KMS-11 (cell line): ENCODE measurements around the gene METTL24.

Experiments
- H2AFZ ChIP-seq: fragments of 200-600 bp; sonication (generic); 2 replicates; pipeline ENCODE4 v1.6.1; 2016; ENCODE audit warnings: antibody characterized with exemption, mixed run types, low read depth
- H3K27ac ChIP-seq: fragments of 200-600 bp; sonication (generic); 2 replicates; pipeline ENCODE4 v1.6.1; 2016; ENCODE audit warnings: mild to moderate bottlenecking, mixed run types
- H3K27me3 ChIP-seq: fragments of 200-600 bp; sonication (generic); 2 replicates; pipeline ENCODE4 v1.6.1; 2017; ENCODE audit warnings: mild to moderate bottlenecking, low read depth, mixed run types, moderate library complexity; ENCODE audit not compliant: insufficient read depth
- H3K36me3 ChIP-seq: fragments of 200-600 bp; sonication (generic); 2 replicates; pipeline ENCODE4 v1.6.1; 2017; ENCODE audit warnings: mild to moderate bottlenecking, mixed run types; ENCODE audit not compliant: insufficient read depth
- H3K4me1 ChIP-seq: fragments of 200-600 bp; sonication (generic); 2 replicates; pipeline ENCODE4 v1.6.1; 2016; ENCODE audit warnings: mild to moderate bottlenecking, low read depth, mixed run types; ENCODE audit not compliant: poor library complexity, severe bottlenecking
- H3K4me2 ChIP-seq: fragments of 200-600 bp; sonication (generic); 2 replicates; pipeline ENCODE4 v1.7.0; 2016; ENCODE audit warnings: mild to moderate bottlenecking, mixed run types
- H3K4me3 ChIP-seq: fragments of 200-600 bp; sonication (generic); IDR thresholded peaks from 2 replicates; pipeline ENCODE4 v1.6.1; 2017; ENCODE audit warnings: low read depth, low read length, mixed read lengths; ENCODE audit not compliant: insufficient read depth
- H3K79me2 ChIP-seq: fragments of 200-600 bp; sonication (generic); 2 replicates; pipeline ENCODE4 v1.6.1; 2016; ENCODE audit warnings: low read depth, mixed run types; ENCODE audit not compliant: insufficient read depth
- H3K9ac ChIP-seq: fragments of 200-600 bp; sonication (generic); 2 replicates; pipeline ENCODE4 v1.6.1; 2016; ENCODE audit warnings: mild to moderate bottlenecking, mixed run types
- H4K20me1 ChIP-seq: fragments of 200-600 bp; sonication (generic); 2 replicates; pipeline ENCODE4 v1.6.1; 2016; ENCODE audit warnings: mild to moderate bottlenecking, mixed run types; ENCODE audit not compliant: insufficient read depth
- TF ChIP-seq, protein P1 (sequence below): fragments of 200-600 bp; sonication (generic); conservative IDR thresholded peaks from 2 replicates; pipeline ENCODE4 v1.6.1; 2017; ENCODE audit warnings: low read depth, mild to moderate bottlenecking, antibody characterized with exemption, low read length, moderate library complexity, mixed read lengths

Gene METTL24

DNA sequence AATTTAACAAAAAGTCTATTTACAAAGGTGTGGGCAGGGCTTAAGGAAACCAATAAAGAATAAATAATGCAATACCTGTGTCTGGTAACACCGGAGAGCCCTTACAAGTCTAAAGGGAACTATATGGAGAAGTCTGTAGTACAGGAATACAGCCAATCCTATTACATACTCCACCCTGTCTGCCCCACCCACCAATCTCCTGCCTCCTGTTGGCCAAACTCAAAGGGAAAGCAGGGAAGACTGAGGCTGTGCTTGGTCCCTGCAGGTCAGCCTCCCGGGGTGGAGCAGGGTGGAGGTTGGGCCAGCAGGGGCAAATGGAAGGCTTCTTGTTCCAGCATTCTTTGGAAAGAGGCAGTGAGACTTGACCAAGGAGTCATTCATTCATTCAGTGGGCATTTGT, 31.5 kb downstream of the METTL24 start:
- TF ChIP-seq, protein P1, sequence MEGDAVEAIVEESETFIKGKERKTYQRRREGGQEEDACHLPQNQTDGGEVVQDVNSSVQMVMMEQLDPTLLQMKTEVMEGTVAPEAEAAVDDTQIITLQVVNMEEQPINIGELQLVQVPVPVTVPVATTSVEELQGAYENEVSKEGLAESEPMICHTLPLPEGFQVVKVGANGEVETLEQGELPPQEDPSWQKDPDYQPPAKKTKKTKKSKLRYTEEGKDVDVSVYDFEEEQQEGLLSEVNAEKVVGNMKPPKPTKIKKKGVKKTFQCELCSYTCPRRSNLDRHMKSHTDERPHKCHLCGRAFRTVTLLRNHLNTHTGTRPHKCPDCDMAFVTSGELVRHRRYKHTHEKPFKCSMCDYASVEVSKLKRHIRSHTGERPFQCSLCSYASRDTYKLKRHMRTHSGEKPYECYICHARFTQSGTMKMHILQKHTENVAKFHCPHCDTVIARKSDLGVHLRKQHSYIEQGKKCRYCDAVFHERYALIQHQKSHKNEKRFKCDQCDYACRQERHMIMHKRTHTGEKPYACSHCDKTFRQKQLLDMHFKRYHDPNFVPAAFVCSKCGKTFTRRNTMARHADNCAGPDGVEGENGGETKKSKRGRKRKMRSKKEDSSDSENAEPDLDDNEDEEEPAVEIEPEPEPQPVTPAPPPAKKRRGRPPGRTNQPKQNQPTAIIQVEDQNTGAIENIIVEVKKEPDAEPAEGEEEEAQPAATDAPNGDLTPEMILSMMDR: no peak

DNA sequence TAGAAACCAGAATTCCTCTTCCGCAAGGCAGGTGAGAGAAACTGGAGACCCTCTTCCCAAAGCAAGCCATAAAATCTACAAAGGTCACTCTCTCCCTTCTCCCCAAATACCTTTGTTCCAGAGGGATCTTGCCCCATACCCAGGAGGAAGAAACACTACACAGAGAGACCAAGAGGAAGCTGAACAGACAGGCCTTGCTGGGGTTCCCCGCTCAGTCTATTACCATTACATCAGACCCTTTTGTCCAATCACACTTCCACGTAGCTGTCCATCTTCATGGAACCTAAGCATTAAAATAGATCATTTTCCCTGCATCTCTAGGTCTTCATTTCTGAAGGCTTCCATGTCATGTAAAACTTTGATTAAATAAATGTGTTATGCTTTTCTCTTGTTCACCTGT, 32.1 kb downstream of the METTL24 start:
- Histone ChIP-seq H3K4me3 (no peak overlapping the region), H3K27ac (no peak overlapping the region), H3K9ac (no peak overlapping the region), H2AFZ (no peak overlapping the region), H3K79me2 (no peaks in the 10 kb centered on the region), H4K20me1 (no peaks in the 10 kb centered on the region), H3K4me2 (no peak overlapping the region), H3K36me3 (no peaks in the 10 kb centered on the region), H3K27me3 (no peaks in the 10 kb centered on the region), H3K4me1 (no peaks in the 10 kb centered on the region)
- TF ChIP-seq, protein P1: no peak

More for the DNA sequence above, 31.5 kb downstream of the METTL24 start:
- H3K9ac ChIP-seq: no peak overlapping the region
- H3K4me1 ChIP-seq: no peaks in the 10 kb centered on the region
- no peak overlapping the region for H3K4me3 ChIP-seq
- H3K4me2 ChIP-seq: no peak overlapping the region
- H3K27me3 ChIP-seq: no peaks in the 10 kb centered on the region
- H2AFZ ChIP-seq: no peak overlapping the region
- no peaks in the 10 kb centered on the region for H3K79me2 ChIP-seq
- no peaks in the 10 kb centered on the region for H3K36me3 ChIP-seq
- H3K27ac ChIP-seq: no peak overlapping the region
- no peaks in the 10 kb centered on the region for H4K20me1 ChIP-seq

DNA sequence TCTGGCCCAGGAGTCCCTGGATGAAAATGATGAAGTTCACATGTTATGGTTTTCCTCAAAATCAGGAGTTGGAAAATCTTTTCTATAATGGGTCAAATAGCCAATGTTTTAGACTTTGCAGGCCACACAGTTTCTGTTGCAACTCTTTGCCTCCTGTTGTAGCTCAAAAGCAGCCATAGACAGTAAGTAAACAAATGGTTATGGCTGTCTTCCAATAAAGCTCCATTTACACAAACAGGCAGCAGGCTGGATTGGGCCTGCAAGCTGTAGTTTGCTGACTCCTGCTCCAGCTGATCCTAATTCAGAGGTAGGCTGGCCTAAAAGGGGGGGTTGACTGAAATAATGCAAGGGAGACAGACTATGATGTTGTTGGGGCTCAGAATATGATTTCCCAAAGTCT, 33.0 kb downstream of the METTL24 start:
- no peak overlapping the region for H3K27ac ChIP-seq
- H3K9ac ChIP-seq: no peak overlapping the region
- no peaks in the 10 kb centered on the region for H4K20me1 ChIP-seq
- H3K36me3 ChIP-seq: no peaks in the 10 kb centered on the region
- no peak overlapping the region for H3K4me3 ChIP-seq
- no peak overlapping the region for H2AFZ ChIP-seq
- H3K4me2 ChIP-seq: no peak overlapping the region
- H3K79me2 ChIP-seq: no peaks in the 10 kb centered on the region
- H3K4me1 ChIP-seq: no peaks in the 10 kb centered on the region
- TF ChIP-seq, protein P1: no peak
- no peaks in the 10 kb centered on the region for H3K27me3 ChIP-seq

DNA sequence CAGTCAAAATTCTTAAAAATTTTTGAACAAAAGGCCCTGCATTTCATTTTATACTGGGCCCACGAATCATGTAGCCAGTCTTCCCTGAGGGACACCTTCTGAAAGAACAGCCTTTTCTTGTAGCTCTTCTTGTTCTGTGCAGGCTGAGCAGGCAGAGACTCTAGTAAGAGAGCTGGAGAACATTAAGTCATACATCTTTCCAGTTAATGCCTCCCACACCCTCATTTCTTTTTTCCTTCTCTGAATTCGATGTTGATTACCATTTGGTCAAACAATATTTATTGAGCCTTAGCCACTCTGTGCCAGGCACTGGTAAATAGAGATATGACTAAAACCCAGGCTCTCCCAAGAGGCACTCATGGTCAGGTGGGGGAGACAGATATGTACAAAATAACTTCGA, 33.6 kb downstream of the METTL24 start:
- Histone ChIP-seq H3K4me1 (no peaks in the 10 kb centered on the region), H3K27me3 (no peaks in the 10 kb centered on the region), H3K4me3 (no peak overlapping the region), H3K4me2 (no peak overlapping the region), H4K20me1 (no peaks in the 10 kb centered on the region), H3K79me2 (no peaks in the 10 kb centered on the region), H3K27ac (no peak overlapping the region), H2AFZ (no peak overlapping the region), H3K9ac (no peak overlapping the region), H3K36me3 (no peaks in the 10 kb centered on the region)
- TF ChIP-seq, protein P1: no peak
